Body of pancreas (tissue), 4 donors: Measurements from ENCODE around the gene ARL8B.

Experiments used
- CTCF ChIP-seq, 7 experiments: fragments of 450-650 bp in 4 of 7; fragments of 200-600 bp in 3 of 7; sonication (generic) in 3 of 7; IDR thresholded peaks; one replicate each; pipeline ENCODE4 v1.5.1; 2016 to 2019; ENCODE audit warnings: antibody characterized with exemption in 7 of 7
- POLR2A ChIP-seq, 3 donors: fragments of 450-650 bp; IDR thresholded peaks; one replicate each; pipeline ENCODE4 v1.6.1; 2016; ENCODE audit warnings: antibody characterized with exemption in 3 of 3, mild to moderate bottlenecking in 2 of 3

- TF ChIP-seq CTCF (IDR thresholded peaks at IDR 0.05) (no peak), POLR2A (IDR thresholded peaks at IDR 0.05) (no peak)
Observed at GRCh38 chr3:5093731-5094130, 28.4 kb upstream of the ARL8B start.
